Left lung (tissue), 10 donors: ENCODE measurements around the gene FETUB. TPM values are rescaled to one million over a fixed set of nuclear protein-coding genes. Genes with fewer than 3 reads are reported as not detected.
A peak's percentile ranks its signal among the peaks of the same experiment; 100 is the strongest.

Experiments
- ATAC-seq: fragments of 200-7000 bp; cut with Tn5 transposase; one replicate; pipeline ENCODE4 v1.9.1; 2020; ENCODE audit warnings: moderate library complexity
- DNase-seq, 4 donors: peaks; one replicate each; pipeline ENCODE4 v3.0.0-alpha.2; 2013 to 2020
- H3K27ac ChIP-seq, 2 donors: fragments of 200-600 bp; sonication (generic) in 1 of 2; one replicate each; pipeline versions ENCODE4 v1.5.0 to v1.8.0; 2020 to 2021
- H3K27me3 ChIP-seq, 2 donors: fragments of 200-600 bp; sonication (generic) in 1 of 2; one replicate each; pipeline versions ENCODE4 v1.5.0 to v1.8.0; 2020 to 2021
- H3K36me3 ChIP-seq, 2 donors: fragments of 200-600 bp; sonication (generic) in 1 of 2; one replicate each; pipeline versions ENCODE4 v1.5.0 to v1.8.0; 2020 to 2021
- H3K4me1 ChIP-seq, 2 donors: fragments of 200-600 bp; one replicate each; pipeline ENCODE4 v1.8.0; 2021
- H3K4me3 ChIP-seq, 2 donors: fragments of 200-600 bp; sonication (generic) in 1 of 2; one replicate each; pipeline versions ENCODE4 v1.5.0 to v1.8.0; 2020 to 2021; ENCODE audit warnings: mild to moderate bottlenecking in 1 of 2
- H3K9me3 ChIP-seq, 2 donors: fragments of 200-600 bp; sonication (generic) in 1 of 2; one replicate each; pipeline versions ENCODE4 v1.5.0 to v1.8.0; 2020 to 2021
- CTCF ChIP-seq, 2 donors: fragments of 200-600 bp; sonication (generic) in 1 of 2; IDR thresholded peaks; one replicate each; pipeline versions ENCODE4 v1.5.0 to v1.8.0; 2021; ENCODE audit warnings: antibody characterized with exemption in 2 of 2
- intact Hi-C, 2 donors: fragments of 100-400 bp; cut with DNase I; formaldehyde crosslinking; loops; one replicate each; pipeline versions ENCODE4 v1.11.2 to v1.14.2; 2022
- polyA plus RNA-seq, 6 donors: library from polyadenylated mRNA; unstranded; fragments of 120-200 nt; gene quantifications; one replicate each; pipeline ENCODE4 v1.2.1, GENCODE V29; 2013; ENCODE audit not compliant: insufficient read length in 6 of 6
- total RNA-seq, 2 donors: library from RNA; stranded (reverse); fragmentation: NEBNext Ultra II Directional; extraction: Animal tissue kit (Norgen Biotek cat#: 25700); gene quantifications; one replicate each; pipeline ENCODE4 v1.2.1, GENCODE V29; 2021
- donor health status: DM: no; HTN: yes; CAD: no.
- donor health status: DM: no; HTN: no; CAD: no.

FETUB gene
- total and polyA plus RNA-seq, 8 donors = not detected

GRCh38 chr3:186638259-186638658, 1.9 kb upstream of the FETUB start:
- Histone ChIP-seq H3K27ac (no peak overlapping the region), H3K9me3 (no peaks in the 10 kb centered on the region), H3K27me3 (peaks cover 0 to 29% of the 10 kb centered on the region in 2 donors), H3K36me3 (no peaks in the 10 kb centered on the region), H3K4me1 (no peaks in the 10 kb centered on the region), H3K4me3 (no peak overlapping the region)
- DNase-seq = no peak
- no peak for ATAC-seq
- TF ChIP-seq CTCF (IDR thresholded peaks at IDR 0.05) = no peak
- intact Hi-C loops = no loop called here

GRCh38 chr3:186640473-186640818, 247 bp downstream of the FETUB start:
- no peak overlapping the region for H3K4me3 ChIP-seq
- H3K4me1 ChIP-seq = no peaks in the 10 kb centered on the region
- TF ChIP-seq CTCF (IDR thresholded peaks at IDR 0.05) = no peak
- no peak overlapping the region for H3K27ac ChIP-seq
- ATAC-seq (peak; percentile 30), DNase-seq (no peak)
- intact Hi-C loops = no loop called here
- no peaks in the 10 kb centered on the region for H3K36me3 ChIP-seq
- no peaks in the 10 kb centered on the region for H3K9me3 ChIP-seq
- peaks cover 0 to 36% of the 10 kb centered on the region in 2 donors for H3K27me3 ChIP-seq

GRCh38 chr3:186640929-186641328, 730 bp downstream of the FETUB start:
- H3K27ac ChIP-seq = no peak overlapping the region
- no peaks in the 10 kb centered on the region for H3K36me3 ChIP-seq
- peaks cover 0 to 32% of the 10 kb centered on the region in 2 donors for H3K27me3 ChIP-seq
- H3K9me3 ChIP-seq = no peaks in the 10 kb centered on the region
- no peaks in the 10 kb centered on the region for H3K4me1 ChIP-seq
- no peak overlapping the region for H3K4me3 ChIP-seq
- TF ChIP-seq CTCF (IDR thresholded peaks at IDR 0.05) = no peak
- intact Hi-C loops = no loop called here
- DNase-seq (no peak), ATAC-seq (peak; percentile 85)

GRCh38 chr3:186642014-186642413, 1.8 kb downstream of the FETUB start:
- TF ChIP-seq CTCF (IDR thresholded peaks at IDR 0.05) = no peak
- ATAC-seq (no peak), DNase-seq (no peak)
- H3K36me3 ChIP-seq = no peaks in the 10 kb centered on the region
- H3K4me1 ChIP-seq = no peaks in the 10 kb centered on the region
- no peak overlapping the region for H3K27ac ChIP-seq
- peaks cover 0 to 21% of the 10 kb centered on the region in 2 donors for H3K27me3 ChIP-seq
- no peaks in the 10 kb centered on the region for H3K9me3 ChIP-seq
- intact Hi-C loops = no loop called here
- no peak overlapping the region for H3K4me3 ChIP-seq

- ATAC-seq = no peak
Measured at GRCh38 chr3:186643493-186643892, 3.3 kb downstream of the FETUB start.

More at GRCh38 chr3:186643493-186643892, 3.3 kb downstream of the FETUB start:
- Histone ChIP-seq H3K36me3 (no peaks in the 10 kb centered on the region), H3K4me3 (no peak overlapping the region), H3K27me3 (peaks cover 0 to 21% of the 10 kb centered on the region in 2 donors), H3K27ac (no peak overlapping the region), H3K9me3 (no peaks in the 10 kb centered on the region), H3K4me1 (no peaks in the 10 kb centered on the region)
- intact Hi-C loops = no loop called here
- TF ChIP-seq CTCF (IDR thresholded peaks at IDR 0.05) = no peak
- DNase-seq = no peak
